NCI-H146 treated with DMSO at 0.1 percent for 48 hours (cell line): ENCODE measurements around the gene BTNL2.
"Not testable (repeated sequence)": the region's sequence is repeated elsewhere in the genome, so short reads cannot be mapped to it uniquely, and the experiment has no call there.

Experiments
- DNase-seq: peaks from one replicate; lab custom pipeline; 2025; ENCODE audit not compliant: unreplicated experiment; lab: John Stamatoyannopoulos, UW

Gene BTNL2

GRCh38 chr6:32370505-32370904 lies 36.5 kb downstream of the BTNL2 start:
- DNase-seq = no peak

- no peak for DNase-seq
These were observed 37.3 kb downstream of the BTNL2 start for GRCh38 chr6:32369660-32370059.

- no peak for DNase-seq
These were observed 39.3 kb downstream of the BTNL2 start for GRCh38 chr6:32367644-32368043.

DNA sequence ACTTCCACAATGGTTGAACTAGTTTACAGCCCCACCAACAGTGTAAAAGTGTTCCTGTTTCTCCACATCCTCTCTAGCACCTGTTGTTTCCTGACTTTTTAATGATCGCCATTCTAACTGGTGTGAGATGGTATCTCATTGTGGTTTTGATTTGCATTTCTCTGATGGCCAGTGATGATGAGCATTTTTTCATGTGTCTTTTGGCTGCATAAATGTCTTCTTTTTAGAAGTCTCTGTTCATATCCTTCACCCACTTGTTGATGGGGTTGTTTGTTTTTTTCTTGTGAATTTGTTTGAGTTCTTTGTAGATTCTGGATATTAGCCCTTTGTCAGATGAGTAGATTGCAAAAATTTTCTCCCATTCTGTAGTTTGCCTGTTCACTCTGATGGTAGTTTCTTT lies 47.8 kb downstream of the BTNL2 start:
- DNase-seq = not testable (repeated sequence)

DNA sequence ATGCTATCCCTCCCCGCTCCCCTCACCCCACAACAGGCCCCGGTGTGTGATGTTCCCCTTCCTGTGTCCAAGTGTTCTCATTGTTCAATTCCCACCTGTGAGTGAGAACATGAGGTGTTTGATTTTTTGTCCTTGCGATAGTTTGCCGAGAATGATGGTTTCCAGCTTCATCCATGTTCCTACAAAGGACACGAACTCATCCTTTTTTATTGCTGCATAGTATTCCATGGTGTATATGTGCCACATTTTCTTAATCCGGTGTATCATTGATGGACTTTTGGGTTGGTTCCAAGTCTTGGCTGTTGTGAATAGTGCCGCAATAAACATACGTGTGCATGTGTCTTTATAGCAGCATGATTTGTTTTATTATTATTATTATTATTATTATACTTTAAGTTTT lies 48.4 kb downstream of the BTNL2 start:
- DNase-seq = not testable (repeated sequence)

DNA sequence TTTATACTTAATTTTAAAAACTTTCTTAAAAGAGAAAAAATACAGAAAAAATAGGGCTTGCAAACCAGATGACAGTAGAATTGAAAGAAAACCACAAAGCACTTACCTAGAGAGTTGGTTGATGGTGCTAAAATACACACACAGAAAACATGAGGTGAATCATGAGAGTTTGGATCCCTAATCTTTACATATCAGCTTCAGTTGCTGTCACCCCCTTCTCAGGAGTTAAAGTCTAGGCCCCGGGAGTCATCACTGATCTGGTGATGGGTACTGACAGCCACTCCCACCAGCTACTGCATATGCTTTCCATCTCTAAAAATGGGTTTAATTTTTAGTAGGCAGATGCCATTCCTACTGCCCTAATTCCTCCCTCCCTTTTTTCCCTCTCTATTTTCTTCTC lies 52.0 kb downstream of the BTNL2 start:
- no peak for DNase-seq

DNA sequence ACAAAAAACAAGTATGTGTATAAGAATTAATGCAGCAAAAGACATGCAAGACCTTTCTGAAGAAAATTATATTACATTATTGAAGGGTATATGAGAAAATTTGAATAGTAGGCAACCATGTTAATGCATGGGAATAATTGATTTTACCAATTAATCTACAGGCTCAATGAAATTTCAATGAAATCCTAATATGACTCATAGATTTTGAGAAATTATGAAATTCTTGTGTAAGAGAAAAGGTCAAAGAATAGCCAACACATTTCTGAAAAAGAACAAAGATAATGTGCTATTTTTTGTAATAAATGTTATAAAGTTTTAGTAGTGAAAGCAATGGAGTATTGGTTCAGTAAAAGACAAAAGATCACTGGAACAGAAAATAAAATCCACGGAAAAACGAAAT lies 53.6 kb downstream of the BTNL2 start:
- no peak for DNase-seq
